NCI-H2107 treated with DMSO at 0.1 percent for 48 hours (cell line): ENCODE results near the gene ITFG2.

Source experiments
- DNase-seq: peaks from one replicate; lab custom pipeline; 2025; ENCODE audit not compliant: unreplicated experiment; lab: John Stamatoyannopoulos, UW

Gene ITFG2

DNA sequence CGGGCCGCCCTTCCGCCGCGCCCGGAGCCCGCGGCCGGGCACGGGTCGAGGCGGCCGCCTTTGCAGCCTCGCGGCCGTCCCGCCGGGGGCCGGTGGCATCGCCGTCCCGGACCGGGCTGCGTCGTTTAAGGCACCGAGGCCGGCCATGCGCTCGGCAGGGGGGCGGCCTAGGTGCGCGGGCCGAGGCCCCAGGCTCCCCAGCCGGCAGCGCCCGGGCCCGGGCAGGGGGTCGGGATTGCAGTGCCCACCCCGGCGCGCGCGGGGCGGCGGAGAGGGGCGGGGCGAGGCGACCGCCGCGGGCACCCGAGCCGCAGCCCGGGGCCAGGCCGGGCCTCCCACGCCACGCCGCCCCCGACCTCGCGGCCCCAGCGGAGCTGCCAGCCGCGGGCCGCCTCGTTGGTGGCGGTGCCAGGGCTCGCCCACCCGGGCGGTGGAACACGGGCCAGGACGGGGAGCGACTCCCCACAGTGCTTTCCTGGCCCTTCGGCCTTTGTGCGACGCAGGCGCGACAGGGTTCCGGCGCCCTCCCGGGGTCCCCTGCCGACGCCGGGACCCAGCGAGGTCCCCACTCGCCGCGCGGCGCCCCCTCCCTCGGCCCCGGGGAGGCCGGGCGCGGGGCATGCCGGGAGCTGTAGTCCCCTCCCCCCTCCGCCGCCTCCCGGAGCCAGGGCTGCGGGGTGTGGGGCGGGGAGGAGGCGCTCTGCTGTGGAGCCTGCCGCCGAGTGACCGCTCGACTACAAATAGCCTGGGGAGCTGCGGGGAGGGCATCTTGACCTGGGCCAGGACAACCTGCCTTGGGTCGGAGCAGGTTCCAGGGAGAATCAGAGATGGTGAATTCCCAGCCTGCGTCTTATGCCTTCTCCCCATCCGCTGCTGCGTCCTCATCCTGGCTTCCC, 16.9 kb upstream of the ITFG2 start:
- DNase-seq, result peak; percentile 16

DNA sequence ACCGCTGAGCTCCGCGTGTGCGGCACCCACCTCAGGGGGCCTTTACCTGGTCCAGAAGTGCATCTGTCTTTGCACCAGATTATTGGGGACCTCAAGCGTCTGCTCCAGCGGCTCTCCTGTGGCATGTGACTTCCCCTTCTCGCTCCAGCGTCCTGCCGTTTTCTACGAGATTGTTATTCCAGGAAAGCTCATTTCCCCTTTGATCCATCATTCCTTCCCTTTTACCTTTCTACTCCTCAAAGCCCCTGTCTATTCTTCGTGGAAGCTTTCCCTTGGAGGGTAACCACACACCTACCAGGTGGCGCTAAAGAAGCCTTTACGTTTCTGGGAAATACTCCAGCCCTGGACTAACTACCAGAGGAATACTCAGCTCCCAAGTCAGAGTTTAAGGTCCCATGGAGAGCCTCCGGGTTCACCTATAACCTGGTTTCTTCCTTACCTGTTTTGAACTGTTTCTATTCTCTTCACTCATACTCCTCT, 16.2 kb upstream of the ITFG2 start:
- DNase-seq, result no peak

DNA sequence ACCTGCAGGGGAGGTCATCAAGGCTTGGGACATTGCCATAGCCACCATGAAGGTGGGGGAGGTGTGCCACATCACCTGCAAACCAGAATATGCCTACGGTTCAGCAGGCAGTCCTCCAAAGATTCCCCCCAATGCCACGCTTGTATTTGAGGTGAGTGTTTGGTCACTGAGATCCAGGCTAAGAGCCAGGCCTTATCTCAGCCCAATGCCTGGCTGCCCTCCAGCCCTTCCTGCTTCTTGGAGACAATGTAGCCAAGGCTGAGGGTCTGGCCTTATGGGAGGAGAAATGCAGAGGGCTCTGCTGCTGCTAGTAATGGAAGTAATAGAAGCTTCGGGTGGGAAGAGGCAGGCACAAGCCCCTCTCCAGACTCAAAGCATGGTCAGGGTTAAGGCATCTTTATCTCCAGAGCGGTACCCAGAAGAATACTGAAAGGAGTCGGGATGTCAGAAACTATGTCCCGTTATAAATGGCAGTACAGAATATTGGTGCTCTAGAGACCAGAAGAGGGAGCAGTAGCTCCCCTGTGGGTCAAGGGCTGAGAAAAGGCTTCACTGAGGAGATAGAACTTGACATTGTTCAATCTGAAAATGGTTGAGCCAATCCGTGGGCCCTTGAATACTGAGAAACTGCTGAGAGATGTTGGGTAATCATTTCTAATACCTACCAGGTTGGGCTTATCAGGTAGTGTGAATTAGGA, 14.6 kb upstream of the ITFG2 start:
- DNase-seq, result no peak

DNA sequence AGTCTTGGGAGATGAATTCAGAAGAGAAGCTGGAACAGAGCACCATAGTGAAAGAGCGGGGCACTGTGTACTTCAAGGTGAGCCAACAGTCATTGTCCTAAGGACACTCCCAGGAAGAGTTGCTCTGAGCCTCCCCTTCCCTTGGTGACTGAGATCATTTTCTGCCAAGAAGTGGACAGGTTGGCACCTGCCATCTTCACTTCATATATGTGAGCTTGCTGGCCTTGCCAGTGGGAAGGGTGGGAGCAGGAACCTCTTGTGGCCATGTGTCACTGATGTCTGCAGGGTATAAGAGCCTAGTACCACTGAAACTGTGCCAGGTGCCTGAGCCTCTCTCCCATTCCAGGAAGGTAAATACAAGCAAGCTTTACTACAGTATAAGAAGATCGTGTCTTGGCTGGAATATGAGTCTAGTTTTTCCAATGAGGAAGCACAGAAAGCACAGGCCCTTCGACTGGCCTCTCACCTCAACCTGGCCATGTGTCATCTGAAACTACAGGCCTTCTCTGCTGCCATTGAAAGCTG, 12.4 kb upstream of the ITFG2 start:
- DNase-seq, result no peak

DNA sequence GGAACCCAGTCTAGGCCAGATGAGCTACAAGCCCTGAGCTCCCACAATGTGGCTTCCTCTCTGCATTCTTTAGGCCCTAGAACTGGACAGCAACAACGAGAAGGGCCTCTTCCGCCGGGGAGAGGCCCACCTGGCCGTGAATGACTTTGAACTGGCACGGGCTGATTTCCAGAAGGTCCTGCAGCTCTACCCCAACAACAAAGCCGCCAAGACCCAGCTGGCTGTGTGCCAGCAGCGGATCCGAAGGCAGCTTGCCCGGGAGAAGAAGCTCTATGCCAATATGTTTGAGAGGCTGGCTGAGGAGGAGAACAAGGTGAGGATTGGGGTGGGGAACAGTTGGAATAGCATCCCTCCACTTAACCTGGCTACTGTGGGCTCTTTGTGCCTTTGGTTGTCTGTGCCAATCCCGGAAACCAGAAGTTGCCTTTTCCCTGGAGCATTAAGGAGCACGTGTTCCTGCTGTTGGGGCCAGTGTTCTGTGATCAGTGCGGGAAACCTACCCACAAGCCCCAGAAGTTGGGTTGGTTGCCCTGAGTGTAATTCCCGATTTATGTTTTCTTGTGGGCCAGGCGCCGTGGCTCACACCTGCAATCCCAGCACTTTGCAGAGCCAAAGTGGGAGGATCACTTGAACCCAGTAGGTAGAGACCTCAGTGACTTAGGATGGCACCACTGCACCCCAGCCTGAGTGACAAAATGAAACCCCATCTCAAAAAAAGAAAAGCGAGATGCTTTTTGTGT, 11.3 kb upstream of the ITFG2 start:
- DNase-seq, result no peak

DNA sequence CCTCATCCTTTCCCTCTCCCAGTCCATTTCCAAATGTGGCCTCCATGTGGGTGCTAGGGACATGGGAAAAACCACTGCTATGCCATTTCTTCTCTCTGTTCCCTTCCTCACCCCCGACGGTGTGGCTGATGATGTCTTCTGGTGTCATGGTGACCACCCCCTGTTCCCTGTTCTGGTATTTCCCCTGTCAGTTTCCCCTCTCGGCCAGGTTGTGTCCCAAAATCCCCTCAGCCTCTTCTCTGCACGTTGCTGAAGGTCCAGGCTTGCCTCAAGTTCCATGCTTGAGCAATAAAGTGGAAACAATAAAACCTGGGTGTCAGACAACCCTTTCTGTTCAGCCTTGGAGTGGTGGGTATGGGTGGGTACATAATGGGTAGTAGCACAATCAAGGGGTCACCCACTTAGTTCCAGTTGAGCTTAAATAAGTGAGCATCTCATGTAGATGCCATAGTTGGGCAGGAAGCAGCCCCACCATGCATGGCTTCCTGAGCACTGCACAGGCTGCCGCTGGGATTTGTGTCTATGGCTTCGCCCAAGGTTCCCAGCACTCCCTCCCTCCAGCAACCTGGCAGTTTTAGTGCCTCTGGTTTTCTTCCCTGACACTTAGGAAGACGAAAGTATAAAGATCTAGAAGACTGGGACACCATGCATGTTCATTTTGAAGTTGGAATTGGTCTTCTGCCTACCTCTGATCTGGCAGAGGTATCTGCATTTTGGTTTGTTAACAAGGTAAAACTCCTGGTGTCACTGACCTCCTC, 8.7 kb upstream of the ITFG2 start:
- no peak for DNase-seq

DNA sequence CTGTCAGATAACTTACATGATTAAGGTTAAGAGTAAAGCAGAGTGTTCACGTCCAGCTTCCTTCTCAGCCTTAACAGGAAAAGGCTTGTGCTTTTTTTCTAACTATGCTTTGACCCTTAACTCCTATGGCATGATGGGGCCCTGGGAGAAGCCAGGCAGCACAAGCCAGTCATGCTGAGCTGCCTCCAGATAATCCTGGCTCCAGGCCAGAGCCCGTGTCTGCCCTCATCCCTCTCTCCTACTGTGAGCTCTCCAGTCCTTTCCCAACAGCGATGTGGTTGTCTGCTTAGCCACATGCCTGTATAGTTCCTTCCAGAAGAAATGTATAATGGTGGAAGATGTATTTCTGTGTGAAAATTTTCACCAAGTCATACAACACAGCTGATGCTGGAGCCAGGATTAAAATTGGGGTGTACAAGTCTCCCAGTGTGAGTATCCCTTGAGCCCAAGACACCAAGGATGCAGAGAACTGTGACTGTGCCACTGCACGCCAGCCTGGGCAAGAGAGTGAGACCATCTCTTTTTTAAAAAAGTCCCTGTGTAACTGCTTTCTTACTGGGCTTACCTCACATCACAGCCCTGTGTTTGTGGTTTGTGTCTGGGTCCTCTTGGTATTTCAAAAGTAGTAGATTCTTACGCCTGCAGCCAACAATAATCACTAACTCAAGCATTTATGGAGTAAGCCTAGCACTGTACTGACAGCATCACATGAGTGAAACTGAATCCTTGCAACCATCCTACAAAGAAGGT, 7.9 kb upstream of the ITFG2 start:
- no peak for DNase-seq

DNA sequence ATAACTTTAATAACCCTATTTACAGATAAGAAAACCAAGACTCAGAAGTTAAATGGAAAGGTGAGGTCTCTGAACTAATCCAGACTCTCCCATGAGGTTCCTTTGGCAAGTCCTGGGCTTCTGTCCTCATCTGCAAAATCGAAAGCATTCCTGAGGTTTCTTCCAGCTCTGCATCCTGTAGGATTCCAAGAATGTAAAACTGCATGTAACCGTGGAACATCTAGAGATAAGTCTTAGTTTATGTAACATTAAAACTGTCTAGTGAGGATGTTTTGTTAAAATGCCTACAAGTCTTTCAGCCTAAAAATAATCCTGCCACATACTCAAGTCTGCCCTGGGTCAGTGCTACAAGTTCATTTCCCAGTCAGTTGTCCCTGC, 7.3 kb upstream of the ITFG2 start:
- DNase-seq, result no peak

DNA sequence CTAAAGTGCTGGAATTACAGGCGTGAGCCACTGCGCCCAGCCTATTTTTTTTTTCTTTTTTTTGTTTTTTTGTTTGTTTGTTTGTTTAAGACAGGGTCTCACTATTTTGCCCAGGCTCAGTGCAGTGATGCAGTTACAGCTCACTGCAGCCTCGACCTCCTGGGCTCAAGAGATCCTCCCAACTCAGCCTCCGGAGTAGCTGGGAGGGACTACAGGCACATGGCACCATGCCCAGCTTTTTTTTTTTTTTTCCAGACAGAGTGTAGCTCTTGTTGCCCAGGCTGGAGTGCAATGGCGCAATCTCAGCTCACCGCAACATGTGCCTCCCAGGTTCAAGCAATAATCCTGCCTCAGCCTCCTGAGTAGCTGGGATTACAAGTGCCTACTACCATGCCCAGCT, 5.8 kb upstream of the ITFG2 start:
- no peak for DNase-seq

DNA sequence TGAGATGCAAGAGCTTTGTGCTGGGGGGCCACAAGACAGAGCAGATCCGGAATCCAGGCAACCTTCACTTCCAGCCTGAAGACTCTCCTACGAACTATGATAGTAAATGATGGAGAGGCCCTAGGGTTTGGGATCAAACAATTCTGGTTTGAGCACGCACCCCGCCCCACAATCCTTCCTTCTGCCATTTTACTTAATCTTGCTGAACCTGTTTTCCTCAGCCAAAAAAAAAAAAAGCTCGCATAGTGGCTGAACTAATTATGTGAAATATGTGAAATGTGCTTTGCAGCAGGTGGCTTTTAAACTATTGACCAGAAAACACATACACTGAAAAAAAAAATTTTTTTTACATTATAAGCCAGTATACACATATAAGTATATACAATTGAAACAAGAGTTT, 667 bp upstream of the ITFG2 start:
- no peak for DNase-seq

DNA sequence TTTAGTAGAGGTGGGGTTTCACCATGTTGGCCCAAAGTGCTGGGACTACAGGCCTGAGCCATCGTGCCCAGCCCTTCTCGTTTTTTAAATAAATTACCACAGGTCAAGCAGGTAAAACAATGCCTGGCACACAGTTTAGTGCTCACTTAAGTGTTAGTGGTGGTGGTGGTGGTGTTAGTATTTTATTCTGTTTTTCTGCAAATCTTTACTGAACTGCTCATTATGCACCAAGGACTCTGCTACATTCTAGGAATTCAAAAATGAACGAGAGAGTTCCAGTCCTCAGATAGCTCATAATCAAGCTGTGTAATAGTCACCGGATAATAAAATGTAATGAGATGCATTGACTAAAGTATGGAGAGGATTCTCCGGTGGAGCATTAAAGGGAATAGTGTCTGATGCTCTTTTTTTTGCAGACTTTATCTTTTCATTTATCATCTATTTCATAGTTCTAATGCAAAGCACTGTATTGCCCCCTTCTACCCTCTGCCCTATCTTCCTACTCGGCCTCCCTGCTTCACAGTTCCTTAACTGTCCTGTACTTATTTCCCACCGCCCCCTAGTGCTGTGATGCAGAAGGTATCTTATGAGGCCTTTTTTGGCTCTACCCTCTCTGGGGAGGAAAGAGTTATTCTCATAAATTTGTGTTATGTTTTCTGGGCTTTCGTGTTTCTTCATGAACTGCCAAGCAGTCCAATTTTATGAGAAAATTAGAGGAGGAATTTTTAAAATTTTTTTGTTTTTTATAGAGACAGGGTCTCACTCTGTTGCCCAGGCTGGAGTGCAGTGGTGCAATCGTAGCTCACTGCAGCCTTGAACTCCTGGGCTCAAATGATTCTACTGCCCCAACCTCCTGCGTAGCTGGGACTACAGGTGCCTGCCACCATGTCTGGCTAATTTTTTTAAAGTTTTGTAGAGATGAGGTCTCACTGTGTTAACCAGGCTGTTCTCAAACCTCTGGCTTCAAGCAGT, 1.0 kb downstream of the ITFG2 start:
- DNase-seq, result peak; percentile 60

DNA sequence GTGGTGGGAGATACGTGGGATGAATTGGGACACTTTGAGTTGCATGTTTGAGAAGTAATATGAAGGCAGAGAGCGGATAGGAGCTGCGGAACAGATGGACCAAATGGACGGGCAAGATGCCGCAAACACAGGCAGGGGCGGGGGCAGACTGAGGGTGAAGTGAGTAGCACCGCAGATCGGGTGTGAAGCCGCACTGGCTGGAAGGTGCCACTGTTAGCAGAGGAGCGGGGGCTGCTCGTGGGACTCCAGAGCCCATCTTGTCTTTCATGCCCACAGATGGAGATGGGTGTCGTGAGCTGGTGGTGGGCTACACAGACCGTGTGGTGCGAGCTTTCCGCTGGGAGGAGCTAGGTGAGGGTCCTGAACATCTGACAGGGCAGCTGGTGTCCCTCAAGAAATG, 7.3 kb downstream of the ITFG2 start:
- DNase-seq, result no peak

DNA sequence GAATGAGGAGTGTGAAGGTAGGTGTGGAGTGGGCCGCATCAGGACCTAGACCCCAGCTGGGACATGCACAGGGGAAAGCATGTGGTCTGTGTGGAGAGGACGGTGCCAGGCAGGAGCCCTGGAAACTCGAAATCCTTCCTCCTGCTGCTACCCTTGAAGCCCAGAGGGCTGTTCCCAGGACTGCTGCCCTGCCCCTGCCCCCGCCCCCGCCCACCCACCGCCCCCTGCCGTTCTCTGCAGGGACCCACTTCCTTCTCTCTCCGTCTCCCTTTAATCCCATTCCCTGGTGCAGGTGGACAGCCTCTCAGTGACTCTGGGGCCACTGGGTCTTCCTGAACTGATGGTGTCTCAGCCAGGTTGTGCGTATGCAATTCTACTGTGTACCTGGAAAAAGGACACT, 8.0 kb downstream of the ITFG2 start:
- DNase-seq, result no peak

DNA sequence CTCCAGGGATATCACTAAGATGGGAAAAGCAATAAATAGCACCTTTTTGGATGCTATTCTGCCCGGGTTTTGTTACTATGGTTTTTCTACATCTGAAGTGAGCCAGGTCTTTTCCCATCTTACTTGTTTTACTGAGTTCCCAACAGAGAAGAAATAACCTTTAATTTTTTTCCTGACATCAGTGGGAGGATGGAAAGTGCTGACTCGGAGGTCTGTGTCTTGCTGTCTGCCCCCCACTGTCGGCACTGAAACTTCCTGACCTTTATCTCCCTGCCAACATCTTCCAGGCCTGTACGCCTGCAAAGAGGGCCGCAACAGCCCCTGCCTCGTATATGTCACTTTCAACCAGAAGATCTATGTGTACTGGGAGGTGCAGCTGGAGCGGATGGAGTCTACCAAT, 11.0 kb downstream of the ITFG2 start:
- no peak for DNase-seq

DNA sequence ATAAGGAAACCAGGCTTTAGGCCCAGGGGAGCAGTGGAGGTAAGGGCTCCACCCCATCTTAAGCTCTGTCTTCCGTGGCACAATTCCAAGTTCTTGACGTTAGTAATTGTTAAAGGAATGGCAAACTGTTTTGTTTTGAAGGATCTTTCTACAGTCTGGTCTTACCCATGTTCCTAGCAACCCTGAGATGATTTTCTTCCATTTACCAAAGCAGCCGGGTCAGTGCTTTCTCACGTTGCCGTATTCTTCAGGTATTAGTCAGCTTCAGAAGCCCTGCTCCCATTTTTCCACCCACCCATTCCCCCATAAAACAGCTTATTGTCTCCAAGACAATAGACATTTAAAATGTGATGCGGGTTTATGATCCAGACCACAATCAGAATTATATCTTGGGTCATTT, 12.1 kb downstream of the ITFG2 start:
- no peak for DNase-seq

DNA sequence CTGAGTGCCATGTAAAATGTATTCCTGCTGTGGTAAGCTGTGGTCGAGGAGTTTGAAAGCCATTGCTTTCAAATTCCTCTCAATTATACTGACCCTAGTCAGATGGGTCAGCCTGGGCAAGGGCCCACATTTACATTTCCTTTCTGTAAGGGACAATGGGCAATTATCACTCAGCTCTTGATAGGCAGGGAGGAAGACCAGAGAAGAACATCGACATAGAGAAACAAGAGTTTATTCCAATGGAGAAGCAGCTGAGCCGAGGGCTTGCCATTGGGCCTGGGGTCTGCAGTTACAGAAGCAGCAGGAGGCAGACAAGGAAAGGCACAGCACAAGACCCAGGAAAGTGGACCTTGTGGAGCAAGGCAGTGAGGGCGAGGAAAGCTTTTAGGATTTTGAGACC, 12.7 kb downstream of the ITFG2 start:
- DNase-seq, result no peak

DNA sequence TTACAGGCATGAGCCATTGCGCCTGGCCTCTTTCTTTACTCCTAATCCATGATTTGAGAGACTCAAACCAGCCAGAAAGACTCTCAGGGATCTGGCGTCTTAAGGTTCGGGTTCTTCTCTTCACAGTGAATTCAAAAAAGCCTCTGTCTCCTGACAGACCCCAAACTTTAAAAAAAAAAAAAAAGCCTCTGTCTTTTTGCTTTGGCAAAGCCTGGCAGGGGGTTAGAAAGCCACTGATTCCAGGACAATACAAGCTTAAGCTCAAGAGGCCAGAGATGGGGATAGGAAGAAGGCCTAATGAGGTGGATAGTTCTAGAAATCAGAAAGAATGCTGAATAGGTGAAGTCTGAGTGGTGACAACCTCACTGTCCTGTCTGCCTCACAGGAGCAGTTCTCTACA, 13.6 kb downstream of the ITFG2 start:
- DNase-seq, result no peak

DNA sequence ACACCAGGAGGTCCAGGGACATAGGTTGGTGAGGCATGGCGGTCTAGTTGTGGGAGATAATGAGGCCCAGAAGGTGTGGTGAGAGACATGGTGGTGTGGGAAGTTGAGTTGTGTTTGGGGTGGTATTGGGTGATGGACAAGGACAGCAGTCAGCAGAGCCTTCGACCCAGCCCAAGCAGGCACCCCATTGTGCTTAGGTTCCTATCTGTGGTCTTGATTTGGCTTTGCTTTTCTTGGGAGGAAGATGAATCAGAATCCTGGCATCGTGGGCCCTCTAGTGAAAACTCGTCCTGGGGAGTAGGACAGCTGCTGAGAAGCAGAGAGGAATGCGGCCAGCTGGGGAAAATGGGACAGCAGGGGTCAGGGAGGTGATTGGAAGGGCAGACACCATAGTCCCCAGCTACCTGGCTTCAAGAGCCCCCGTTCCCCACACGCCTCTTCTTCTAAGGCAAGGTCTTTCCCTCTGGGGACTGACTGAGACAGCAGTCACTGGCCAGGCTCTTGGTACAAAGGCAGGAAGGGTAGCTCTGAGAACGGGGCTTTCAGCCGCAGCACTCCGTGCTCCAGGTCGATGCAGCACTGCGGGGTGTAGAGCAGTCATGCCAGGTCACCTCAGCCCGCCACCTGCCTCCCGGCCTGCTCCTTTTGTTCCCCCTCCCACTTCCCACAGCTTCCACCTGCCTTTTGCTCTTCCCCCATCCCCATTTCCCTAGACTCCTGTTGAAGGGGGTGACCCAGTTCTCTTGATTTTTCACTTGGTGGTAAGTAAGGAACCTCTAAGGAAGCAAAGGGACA, 14.4 kb downstream of the ITFG2 start:
- DNase-seq, result peak; percentile 85
